HG03460 (cell line): ENCODE results near the gene MCC.
"Not testable (repeated sequence)": the region's sequence is repeated elsewhere in the genome, so short reads cannot be mapped to it uniquely, and the experiment has no call there.

Source experiments
- ATAC-seq: cut with Tn5 transposase; IDR thresholded peaks from one replicate; pipeline ENCODE4 v1.9.1; 2021; ENCODE audit not compliant: unreplicated experiment

The MCC gene

DNA sequence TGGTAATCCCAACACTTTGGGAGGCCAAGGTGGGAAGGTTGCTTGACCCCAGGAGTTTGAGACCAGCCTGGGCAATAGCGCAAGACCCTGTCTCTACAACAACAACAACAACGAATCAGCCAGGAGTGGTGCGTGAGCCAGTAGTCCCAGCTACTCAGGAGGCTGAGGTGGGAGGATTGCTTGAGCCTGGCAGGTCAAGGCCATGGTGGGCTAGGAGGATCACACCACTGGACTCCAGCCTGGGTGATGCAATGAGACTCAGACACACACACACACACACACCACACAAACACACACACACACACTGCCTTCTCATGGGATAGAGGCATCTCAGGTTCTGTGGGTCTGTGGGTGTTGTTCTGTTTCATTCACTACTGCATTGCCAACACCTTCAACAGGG lies 396.6 kb downstream of the MCC start:
- no peak for ATAC-seq

DNA sequence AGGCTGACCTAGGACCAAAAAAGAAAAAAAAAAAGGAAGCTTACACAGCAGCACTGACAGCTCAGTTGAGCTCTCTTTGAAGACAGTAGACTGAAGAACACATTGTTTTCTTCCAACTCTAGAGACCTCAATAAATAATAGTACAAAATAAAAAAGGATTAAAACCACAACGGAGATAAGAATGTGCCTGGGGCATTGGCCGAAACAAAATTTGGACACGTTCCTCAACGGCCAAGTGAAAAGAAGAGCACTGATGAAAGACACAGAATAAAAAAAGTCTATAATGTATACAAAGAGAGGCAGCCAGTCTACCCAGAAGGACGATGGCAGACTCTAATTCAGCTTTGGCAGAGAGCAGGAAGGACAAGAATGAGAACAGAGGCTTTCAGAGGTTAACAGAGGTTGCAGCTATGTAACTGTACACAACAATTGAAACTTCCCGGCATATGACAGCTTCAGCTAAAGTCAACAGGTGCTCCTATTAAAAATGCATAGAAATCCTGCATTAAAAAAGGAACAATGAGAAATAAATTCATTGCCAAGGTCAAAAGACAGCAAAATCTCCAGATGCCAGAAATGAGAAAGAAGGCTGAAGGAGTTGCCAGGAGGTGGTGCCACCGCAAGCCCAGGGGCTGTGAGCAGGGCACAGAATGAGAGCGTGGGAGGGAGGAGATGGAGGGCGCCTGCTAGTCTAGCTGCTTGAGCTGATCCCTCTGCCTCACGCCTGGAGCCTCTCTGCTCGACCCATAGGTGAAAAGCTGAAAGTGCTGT lies 397.7 kb downstream of the MCC start:
- ATAC-seq = no peak

DNA sequence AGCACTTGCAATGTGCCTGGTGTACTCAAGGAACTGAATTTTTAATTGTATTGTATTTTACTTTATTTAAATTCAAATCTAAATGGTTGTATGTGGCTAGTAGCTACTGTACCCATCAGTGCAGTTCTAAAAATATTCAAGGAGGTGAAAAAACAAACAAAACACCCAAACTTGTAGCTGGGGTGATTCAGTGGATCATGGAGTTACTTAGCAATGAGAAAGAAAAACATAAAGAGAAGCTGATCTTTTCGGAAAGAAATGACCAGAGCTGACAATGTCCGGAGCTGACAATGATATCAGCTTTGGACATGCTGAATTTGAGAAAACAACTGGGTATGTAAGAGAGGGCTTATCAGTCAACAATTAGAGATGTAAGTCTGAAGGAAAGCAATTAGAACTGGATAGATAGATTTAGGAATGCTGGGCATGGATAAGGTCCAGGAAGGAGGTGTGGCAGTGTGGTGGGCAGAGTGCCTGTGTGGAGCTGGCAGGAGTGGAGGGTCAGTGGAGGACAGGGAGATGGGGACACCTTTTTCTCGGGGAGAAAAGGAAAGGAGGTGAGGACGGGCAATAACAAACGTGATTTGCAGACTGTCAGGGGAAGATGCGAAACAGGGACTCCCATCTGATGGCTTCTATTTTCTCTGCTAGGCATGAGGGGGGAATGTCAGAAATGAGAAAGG lies 398.5 kb downstream of the MCC start:
- no peak for ATAC-seq

- ATAC-seq = no peak
Measured at GRCh38 chr5:113087976-113088514, 400.2 kb downstream of the MCC start.

GRCh38 chr5:113085880-113086409 lies 402.3 kb downstream of the MCC start:
- no peak for ATAC-seq

DNA sequence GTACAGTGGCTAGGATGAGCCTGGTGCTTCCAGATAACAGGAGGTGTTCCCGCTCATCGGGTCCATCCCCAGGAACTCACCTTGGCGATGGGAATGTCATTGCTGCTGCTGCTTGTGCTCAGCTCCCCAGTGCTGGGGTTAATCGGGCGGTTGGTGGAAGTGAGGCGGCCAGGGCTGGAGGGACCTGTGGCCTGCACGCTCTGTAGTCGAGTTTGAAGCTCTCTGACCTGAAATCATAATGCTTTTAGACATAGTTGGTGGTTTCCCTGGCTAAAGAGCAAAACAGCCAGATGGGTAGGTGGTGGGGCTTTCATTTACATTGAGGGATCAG lies 403.2 kb downstream of the MCC start:
- ATAC-seq = no peak

- ATAC-seq = no peak
Measured at GRCh38 chr5:113084402-113085083, 403.7 kb downstream of the MCC start.

DNA sequence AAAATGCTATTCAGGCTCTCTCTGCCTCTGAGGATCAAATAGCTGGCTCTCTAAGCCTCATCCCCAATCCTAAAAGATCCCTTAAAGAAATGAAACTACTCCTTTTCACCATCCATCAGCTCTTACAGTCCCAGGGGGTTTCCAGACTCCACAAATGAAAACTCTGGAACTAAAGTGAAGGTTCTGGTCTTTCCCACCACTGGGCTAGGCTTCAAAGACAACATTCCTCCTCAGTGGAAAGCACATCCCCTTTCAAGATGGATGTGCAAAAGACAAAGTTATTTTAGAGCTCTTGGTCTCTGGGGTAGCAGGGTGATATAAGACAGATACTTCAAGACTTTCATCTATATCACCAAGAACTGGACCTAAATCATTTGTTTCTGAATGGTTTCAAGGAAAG lies 404.8 kb downstream of the MCC start:
- no peak for ATAC-seq

DNA sequence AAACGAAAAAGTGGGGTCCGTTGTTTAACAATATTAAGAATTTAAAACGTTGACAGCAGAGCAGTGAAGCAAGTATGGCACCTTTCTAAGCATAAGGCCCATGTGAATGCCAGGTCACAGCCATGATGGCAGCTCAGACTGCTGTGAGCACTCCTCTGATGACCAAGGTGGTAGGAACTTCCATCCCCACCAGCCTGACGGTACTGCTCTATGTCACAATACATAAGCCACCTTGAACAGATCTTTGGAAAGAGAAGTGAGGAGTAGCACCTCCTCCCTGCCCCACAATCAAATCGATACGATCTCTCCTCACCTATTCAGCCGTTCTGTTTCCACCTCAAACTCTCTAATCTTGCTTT lies 405.7 kb downstream of the MCC start:
- no peak for ATAC-seq

DNA sequence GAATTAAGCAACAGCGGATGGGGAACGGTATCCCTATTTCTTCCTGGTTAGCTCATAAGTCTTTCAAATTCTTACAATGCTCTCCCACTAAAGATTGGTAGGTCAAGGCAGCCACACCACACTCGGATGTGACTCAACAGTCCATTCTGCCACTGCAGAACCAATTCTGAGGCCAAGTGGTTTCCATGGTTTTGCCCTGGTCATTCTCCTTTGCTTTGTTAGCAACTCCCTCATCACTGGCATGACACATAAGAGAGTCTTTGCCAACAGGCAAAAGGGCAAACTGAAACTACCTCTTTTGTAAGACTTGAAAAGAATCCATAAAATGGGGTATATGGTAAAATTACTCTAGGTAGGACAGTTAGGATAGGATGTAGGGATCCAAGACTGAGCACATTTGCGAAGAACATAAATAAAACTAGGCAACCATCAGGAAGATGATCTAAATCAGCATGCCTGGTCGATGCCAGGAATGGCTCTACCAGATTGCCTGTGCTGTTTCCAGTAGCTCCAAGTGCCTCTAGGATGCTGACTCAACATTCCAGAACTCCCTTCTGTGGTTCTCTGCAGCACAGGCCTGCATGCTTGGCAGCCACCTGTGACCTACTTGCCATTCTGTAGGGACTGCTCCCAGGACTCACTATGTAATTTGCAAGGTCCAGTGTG lies 406.2 kb downstream of the MCC start:
- ATAC-seq = no peak

DNA sequence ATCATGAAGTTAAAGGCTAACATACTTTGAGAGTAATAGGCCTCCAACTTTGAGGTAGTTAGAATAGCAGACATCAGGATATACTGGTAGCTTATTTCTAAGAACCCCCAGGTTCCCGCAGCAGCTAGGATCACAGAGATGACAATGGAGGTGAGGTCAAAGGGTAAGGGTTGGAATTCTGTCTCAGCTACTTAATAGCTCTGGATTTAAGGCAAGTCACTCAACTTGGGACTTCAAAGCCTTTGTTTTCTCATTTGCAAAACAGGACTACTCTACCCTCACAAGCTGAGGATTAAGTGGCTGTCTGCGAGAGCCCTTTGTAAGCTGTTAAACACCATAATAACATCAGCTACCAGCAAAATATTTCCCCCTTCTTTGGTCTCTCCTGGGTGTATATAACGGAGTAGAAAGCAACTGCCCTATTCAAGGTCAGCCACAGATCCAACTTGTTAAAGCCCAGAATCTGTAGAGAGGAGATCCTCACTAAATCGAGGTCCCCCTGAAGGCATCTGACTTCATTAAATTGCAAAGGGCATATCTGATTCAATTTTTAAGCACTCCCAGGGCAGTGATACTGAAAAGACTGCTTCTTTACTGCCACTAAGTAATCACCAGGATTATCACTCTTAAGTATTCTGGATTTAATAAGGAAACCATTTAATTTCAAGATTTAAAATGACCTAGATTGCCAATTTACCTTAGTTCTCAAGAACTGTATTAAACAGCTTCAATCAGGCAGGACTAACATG lies 407.0 kb downstream of the MCC start:
- no peak for ATAC-seq

- ATAC-seq = not testable (repeated sequence)
Measured at GRCh38 chr5:113076649-113077048, 411.6 kb downstream of the MCC start.

- no peak for ATAC-seq
Measured at GRCh38 chr5:113075019-113075418, 413.2 kb downstream of the MCC start.

- not testable (repeated sequence) for ATAC-seq
Measured at GRCh38 chr5:113073629-113074034, 414.6 kb downstream of the MCC start.

- ATAC-seq = no peak
Measured at GRCh38 chr5:113071401-113071800, 416.9 kb downstream of the MCC start.

DNA sequence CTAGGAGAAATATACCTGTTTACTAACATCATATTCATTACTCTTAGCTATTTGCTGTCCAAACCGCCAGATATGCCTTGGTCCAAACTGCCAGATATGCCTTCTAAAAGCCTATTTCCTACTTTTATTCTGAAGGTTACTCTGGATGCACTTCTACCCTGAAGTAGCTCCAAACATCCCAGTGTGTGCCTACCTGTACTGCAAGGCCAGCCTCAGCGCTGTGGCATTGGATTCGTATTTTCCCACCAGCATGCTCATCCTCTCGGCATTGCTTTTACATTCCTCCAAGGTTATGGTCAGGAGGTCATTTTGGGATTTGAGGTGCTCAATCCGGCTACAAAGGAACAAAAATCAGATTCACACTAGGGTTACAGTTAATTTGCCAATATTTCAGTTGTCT lies 417.4 kb downstream of the MCC start:
- ATAC-seq = no peak

- ATAC-seq = no peak
Measured at GRCh38 chr5:113068559-113068958, 419.7 kb downstream of the MCC start.

DNA sequence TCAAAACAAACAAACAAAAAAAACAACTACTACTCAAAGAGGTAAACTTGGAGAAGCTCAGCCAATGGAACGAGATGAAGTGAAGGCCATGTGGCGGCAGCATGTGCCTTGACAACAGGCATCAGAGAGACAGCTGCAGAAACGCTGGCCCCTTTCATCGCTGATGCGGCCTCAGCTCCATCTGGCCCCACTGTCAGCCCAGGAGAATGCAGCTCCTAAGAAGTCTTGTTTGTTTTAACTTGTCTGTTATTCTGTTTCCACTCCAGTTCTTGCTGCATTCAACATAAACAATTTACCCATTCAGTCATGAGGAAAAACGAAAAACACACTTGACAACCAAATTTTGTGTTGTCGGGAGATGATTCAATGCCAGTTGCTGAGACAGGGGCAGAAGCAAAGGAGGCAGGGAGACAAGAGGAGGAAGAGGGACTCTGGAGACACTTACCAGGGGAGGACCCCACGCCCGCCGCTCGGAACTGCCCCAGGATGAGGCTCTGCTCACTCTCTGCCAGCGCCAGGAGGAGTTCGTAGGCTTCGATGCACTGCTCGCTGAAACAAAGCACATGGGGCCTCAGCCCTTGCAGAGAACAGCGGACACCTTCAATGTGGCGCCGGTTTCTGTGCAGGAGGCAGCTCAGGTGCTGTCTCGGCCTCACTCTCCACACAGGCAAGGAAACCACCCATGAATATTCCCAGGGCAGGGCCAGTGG lies 420.5 kb downstream of the MCC start:
- ATAC-seq = no peak

DNA sequence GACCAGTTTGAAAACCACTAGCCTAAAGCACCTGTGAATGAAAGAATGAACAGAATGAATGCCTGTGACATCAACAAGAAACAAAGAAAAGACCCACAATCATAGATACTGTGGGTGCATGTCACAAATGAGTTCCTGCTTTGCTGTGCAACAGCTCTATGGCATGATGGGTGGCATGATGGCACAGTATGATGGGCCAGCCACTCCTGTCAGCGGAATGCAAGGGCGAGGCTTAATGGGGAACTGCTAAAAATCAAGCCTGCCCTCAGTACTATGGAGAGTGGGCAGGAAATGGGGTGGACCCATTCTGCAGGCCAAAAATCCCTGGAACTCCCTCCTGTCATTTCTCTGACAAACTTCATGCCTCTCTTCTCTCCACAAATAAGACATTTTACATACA lies 422.6 kb downstream of the MCC start:
- no peak for ATAC-seq

- ATAC-seq = no peak
Measured at GRCh38 chr5:113064806-113065205, 423.4 kb downstream of the MCC start.
